K562 (cell line): Measurements from ENCODE around the gene MPI. TPM values are rescaled to one million over a fixed set of nuclear protein-coding genes. Genes with fewer than 3 reads are reported as not detected.

ENCODE experiments used
- CBFA2T3 ChIP-seq: fragments of 450-650 bp; IDR thresholded peaks from 2 replicates; pipeline ENCODE4 v1.6.1; 2017
- E2F3 ChIP-seq: fragments of 250-450 bp; sonication (Bioruptor Pico); IDR thresholded peaks from 2 replicates; pipeline ENCODE4 v1.4.0; 2020; ENCODE audit warnings: mild to moderate bottlenecking
- FOS ChIP-seq: IDR thresholded peaks from 3 replicates; pipeline ENCODE4 v1.6.1; 2011; ENCODE audit not compliant: insufficient read length; ENCODE audit errors: extremely low read depth
- HNRNPL ChIP-seq: fragments of 200-400 bp; formaldehyde crosslinking; IDR thresholded peaks from 2 replicates; pipeline ENCODE4 v1.6.1; 2017; ENCODE audit warnings: low read depth, mild to moderate bottlenecking, low read length
- NFXL1 ChIP-seq: fragments of 450-650 bp; formaldehyde crosslinking; IDR thresholded peaks from 2 replicates; pipeline ENCODE4 v1.4.0; 2021; ENCODE audit warnings: mild to moderate bottlenecking
- NR1H2 ChIP-seq: sonication (generic); formaldehyde crosslinking; IDR thresholded peaks from 2 replicates; pipeline ENCODE4 v1.4.0; 2020; ENCODE audit warnings: mild to moderate bottlenecking, missing genetic modification reagents
- PHF8 ChIP-seq: fragments of 200-600 bp; sonication (generic); IDR thresholded peaks from 2 replicates; pipeline ENCODE4 v1.6.1; 2012; ENCODE audit warnings: mixed run types, mild to moderate bottlenecking, inconsistent platforms, low read length, moderate library complexity, borderline replicate concordance
- RNF2 ChIP-seq: sonication (generic); IDR thresholded peaks from 2 replicates; pipeline ENCODE4 v1.6.1; 2016
- STAT5A ChIP-seq: IDR thresholded peaks from 2 replicates; pipeline ENCODE4 v1.6.1; 2012; ENCODE audit warnings: low read length, inconsistent platforms, borderline replicate concordance
- TCF3 ChIP-seq: sonication (generic); formaldehyde crosslinking; IDR thresholded peaks from 2 replicates; pipeline ENCODE4 v1.4.0; 2020; ENCODE audit warnings: mild to moderate bottlenecking, missing genetic modification reagents
- U2AF1 ChIP-seq: fragments of 200-400 bp; formaldehyde crosslinking; optimal IDR thresholded peaks from 2 replicates; pipeline ENCODE3; 2017; ENCODE audit warnings: mild to moderate bottlenecking, low read depth, low read length, moderate library complexity
- polyA plus RNA-seq, 8 experiments: library from polyadenylated mRNA; depleted of rRNA in 4 of 8; stranded (reverse) in 5 of 8; unstranded in 3 of 8; fragments of >200 nt; fragmentation: Nextera tagmentation in 2 of 8; fragmentation: Illumina TruSeq in 1 of 8; extraction: Ambion mirVana in 2 of 8; extraction: Trizol in 1 of 8; gene quantifications; 2 replicates each; pipeline versions ENCODE4 v1.2.1 to v1.2.3, GENCODE V29; 2011 to 2014; ENCODE audit warnings: inconsistent platforms in 1 of 8, missing spikeins in 1 of 8
- total RNA-seq, 7 experiments: library from RNA; depleted of rRNA in 6 of 7; stranded (reverse); fragments of >200 nt in 6 of 7; fragmentation: Illumina TruSeq in 2 of 7; extraction: Trizol in 2 of 7; gene quantifications; 2 replicates each; pipeline versions ENCODE4 v1.2.1 to v1.2.3, GENCODE V29; 2011 to 2021; ENCODE audit warnings: low replicate concordance in 1 of 7
- TF ChIP-seq, protein P1 (sequence below), 2 experiments: fragments of 450-650 bp; IDR thresholded peaks; 2 replicates each; pipeline ENCODE4 v1.6.1; 2018; ENCODE audit warnings: mild to moderate bottlenecking in 2 of 2, low read depth in 1 of 2; ENCODE audit not compliant: partially characterized antibody in 2 of 2
- TF ChIP-seq, protein P2 (sequence below): fragments of 250-450 bp; sonication (Bioruptor Pico); IDR thresholded peaks from 2 replicates; pipeline ENCODE4 v1.4.0; 2020; ENCODE audit warnings: borderline replicate concordance
- TF ChIP-seq, protein P3 (sequence below): sonication (generic); formaldehyde crosslinking; IDR thresholded peaks from 2 replicates; pipeline ENCODE4 v1.8.0; 2023; ENCODE audit warnings: mild to moderate bottlenecking, missing genetic modification reagents

The MPI gene
- total and polyA plus RNA-seq, 9 of the 15 experiments (the other 6 are each of a cell fraction or from before 2014, with no cell fraction given) = 30.7 to 105 (median 40.5) TPM

DNA sequence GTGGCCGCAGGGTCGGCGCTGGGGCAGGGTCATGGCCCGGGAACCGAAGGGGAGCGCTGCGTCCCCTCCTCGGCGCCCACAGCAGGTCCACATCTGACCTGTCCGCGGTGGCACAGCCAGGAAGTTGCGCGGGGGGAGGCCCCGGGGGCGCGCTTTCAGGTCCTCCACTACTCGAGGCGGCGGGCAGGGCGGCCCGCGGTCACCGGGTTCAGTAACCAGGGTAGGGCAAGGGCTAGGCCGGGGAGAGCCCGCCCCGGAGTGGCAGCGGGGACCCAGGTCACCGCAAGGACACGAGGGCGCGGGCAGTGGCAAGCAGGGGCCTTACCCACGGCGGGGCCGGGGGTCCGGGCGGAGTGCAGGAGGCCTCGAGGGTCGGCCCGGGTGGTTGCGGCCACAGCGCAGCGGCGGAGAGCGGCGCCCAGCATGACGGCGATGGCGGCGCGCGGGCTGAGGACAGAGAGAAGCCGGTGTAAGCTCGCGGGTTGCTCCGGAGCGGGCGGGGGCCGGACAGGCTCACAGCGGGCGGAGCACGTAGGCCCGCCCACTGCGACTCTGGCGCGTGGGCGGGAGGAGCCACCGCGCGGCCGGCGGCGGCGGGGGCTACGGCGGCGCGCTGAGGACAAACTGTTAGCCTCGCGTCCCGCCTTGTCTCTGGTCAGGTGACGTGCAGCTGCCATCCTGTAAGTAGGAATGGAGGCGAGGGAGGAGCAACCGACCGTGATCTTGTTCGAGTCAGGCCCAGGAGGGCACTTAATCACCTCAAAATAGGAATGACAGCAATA, 47.9 kb downstream of the MPI start, which contains the start of gene COX5A (continued):
- no peak for TF ChIP-seq NFXL1 (CRISPR knock-in tag)
- TF ChIP-seq HNRNPL = peak; percentile 98
- TF ChIP-seq, protein P1, sequence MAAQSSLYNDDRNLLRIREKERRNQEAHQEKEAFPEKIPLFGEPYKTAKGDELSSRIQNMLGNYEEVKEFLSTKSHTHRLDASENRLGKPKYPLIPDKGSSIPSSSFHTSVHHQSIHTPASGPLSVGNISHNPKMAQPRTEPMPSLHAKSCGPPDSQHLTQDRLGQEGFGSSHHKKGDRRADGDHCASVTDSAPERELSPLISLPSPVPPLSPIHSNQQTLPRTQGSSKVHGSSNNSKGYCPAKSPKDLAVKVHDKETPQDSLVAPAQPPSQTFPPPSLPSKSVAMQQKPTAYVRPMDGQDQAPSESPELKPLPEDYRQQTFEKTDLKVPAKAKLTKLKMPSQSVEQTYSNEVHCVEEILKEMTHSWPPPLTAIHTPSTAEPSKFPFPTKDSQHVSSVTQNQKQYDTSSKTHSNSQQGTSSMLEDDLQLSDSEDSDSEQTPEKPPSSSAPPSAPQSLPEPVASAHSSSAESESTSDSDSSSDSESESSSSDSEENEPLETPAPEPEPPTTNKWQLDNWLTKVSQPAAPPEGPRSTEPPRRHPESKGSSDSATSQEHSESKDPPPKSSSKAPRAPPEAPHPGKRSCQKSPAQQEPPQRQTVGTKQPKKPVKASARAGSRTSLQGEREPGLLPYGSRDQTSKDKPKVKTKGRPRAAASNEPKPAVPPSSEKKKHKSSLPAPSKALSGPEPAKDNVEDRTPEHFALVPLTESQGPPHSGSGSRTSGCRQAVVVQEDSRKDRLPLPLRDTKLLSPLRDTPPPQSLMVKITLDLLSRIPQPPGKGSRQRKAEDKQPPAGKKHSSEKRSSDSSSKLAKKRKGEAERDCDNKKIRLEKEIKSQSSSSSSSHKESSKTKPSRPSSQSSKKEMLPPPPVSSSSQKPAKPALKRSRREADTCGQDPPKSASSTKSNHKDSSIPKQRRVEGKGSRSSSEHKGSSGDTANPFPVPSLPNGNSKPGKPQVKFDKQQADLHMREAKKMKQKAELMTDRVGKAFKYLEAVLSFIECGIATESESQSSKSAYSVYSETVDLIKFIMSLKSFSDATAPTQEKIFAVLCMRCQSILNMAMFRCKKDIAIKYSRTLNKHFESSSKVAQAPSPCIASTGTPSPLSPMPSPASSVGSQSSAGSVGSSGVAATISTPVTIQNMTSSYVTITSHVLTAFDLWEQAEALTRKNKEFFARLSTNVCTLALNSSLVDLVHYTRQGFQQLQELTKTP (IDR thresholded peaks at IDR 0.05; ENCODE audit: low read depth in 1 of 2, partially characterized antibody in 2 of 2) = no peak
- no peak; the same call in 1 of the 2 replicates for TF ChIP-seq CBFA2T3
- TF ChIP-seq E2F3 (CRISPR knock-in tag) = 0 out of 2 replicates have a peak, but pooled peaks have one; percentile 48
- 0 out of 2 replicates have a peak, but pooled peaks have one; percentile 51 for TF ChIP-seq NR1H2 (CRISPR knock-in tag)
- TF ChIP-seq, protein P2, sequence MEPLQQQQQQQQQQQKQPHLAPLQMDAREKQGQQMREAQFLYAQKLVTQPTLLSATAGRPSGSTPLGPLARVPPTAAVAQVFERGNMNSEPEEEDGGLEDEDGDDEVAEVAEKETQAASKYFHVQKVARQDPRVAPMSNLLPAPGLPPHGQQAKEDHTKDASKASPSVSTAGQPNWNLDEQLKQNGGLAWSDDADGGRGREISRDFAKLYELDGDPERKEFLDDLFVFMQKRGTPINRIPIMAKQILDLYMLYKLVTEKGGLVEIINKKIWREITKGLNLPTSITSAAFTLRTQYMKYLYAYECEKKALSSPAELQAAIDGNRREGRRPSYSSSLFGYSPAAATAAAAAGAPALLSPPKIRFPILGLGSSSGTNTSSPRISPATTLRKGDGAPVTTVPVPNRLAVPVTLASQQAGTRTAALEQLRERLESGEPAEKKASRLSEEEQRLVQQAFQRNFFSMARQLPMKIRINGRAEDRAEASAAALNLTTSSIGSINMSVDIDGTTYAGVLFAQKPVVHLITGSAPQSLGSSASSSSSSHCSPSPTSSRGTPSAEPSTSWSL (CRISPR knock-in tag) = no peak
- TF ChIP-seq TCF3 (CRISPR knock-in tag) = no peak
- peak; percentile 19; the same call in 1 of the 2 replicates for TF ChIP-seq RNF2
- TF ChIP-seq STAT5A = no peak
- TF ChIP-seq FOS = no peak
- TF ChIP-seq PHF8 = peak; percentile 92; the same call in 1 of the 2 replicates
- peak; percentile 52 for TF ChIP-seq U2AF1
- TF ChIP-seq, protein P3, sequence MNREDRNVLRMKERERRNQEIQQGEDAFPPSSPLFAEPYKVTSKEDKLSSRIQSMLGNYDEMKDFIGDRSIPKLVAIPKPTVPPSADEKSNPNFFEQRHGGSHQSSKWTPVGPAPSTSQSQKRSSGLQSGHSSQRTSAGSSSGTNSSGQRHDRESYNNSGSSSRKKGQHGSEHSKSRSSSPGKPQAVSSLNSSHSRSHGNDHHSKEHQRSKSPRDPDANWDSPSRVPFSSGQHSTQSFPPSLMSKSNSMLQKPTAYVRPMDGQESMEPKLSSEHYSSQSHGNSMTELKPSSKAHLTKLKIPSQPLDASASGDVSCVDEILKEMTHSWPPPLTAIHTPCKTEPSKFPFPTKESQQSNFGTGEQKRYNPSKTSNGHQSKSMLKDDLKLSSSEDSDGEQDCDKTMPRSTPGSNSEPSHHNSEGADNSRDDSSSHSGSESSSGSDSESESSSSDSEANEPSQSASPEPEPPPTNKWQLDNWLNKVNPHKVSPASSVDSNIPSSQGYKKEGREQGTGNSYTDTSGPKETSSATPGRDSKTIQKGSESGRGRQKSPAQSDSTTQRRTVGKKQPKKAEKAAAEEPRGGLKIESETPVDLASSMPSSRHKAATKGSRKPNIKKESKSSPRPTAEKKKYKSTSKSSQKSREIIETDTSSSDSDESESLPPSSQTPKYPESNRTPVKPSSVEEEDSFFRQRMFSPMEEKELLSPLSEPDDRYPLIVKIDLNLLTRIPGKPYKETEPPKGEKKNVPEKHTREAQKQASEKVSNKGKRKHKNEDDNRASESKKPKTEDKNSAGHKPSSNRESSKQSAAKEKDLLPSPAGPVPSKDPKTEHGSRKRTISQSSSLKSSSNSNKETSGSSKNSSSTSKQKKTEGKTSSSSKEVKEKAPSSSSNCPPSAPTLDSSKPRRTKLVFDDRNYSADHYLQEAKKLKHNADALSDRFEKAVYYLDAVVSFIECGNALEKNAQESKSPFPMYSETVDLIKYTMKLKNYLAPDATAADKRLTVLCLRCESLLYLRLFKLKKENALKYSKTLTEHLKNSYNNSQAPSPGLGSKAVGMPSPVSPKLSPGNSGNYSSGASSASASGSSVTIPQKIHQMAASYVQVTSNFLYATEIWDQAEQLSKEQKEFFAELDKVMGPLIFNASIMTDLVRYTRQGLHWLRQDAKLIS (CRISPR knock-in tag) = peak; percentile 95
